ENCODE results near the gene LMO7. TPM values are rescaled to one million over a fixed set of nuclear protein-coding genes. Genes with fewer than 3 reads are reported as not detected.
"Not testable (repeated sequence)": the region's sequence is repeated elsewhere in the genome, so short reads cannot be mapped to it uniquely, and the experiment has no call there.

The LMO7 gene
- total RNA-seq, 2 donors from 2014 or later, result 262 to 273 TPM

DNA sequence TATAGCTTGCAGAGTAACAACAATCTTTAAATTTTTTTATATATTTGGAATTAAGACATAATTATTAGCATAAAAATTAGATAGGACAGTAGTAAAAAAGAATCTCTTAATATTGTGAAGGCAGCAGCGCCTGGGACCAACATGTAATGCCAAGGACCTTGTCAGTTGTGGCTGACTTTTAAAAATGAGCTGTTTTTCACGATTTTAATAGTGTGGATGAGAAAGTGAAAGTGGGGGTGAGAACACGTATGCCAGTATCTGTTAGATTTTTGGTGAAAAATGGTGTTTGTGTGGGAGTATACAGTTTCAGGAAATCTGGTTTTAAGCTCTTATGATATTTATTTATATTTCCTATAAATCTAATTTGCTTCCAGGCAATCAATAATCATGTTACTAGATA lies 125.2 kb downstream of the LMO7 start:
- intact Hi-C loops (cut with DNase I), result loop anchor here in 1 of 2 donors (5.0 kb wide), 1 partner anchor 41 kb away; no protein-coding TSS in a partner anchor
- DNase-seq, result no peak
- ATAC-seq, result peak in 1 of 2 donors; percentile 15

DNA sequence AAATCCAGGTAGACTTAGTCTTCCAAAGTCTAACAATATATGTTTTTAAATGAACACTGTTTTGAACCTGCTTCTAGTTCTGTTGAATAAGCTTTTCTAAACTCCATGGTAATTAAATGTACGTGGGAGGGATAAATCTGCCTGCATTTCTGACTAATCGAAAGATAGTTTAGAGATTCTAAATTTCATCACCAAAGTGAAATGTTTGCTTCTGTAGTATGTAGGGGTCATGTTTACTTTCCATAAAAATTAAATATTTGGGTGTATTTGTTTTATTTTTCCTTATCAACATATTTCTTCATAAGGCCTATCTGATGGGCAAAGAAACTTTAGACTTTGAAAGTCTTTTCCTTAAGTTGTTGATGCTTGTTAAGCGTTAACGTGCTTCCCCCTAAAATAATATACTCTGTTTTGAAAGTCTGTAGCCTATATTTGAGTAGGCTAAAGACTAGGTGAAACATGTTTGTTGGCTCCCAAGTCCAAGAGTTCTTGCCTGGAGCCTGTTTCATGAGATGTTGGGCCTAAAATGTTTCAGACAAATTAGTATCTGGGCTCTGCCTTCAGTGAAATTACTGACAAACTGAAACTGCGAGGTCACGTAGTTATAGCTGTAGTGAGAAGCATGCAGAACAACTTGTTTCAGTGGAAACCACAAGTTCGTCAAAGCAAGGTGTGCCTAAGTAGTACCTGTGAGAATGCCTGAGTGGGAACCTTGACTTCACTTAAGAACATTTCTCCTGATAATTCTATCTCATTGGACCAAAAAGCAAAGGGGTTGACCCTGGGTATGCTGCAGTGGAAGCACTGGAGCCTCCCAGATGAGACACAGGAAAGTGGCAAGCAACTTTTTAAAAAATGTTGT lies 126.2 kb downstream of the LMO7 start:
- intact Hi-C loops (cut with DNase I), result loop anchor here in 1 of 2 donors (5.0 kb wide), 1 partner anchor 40 kb away; no protein-coding TSS in a partner anchor
- ATAC-seq (peak; percentile 27 to 41), DNase-seq (no peak)

DNA sequence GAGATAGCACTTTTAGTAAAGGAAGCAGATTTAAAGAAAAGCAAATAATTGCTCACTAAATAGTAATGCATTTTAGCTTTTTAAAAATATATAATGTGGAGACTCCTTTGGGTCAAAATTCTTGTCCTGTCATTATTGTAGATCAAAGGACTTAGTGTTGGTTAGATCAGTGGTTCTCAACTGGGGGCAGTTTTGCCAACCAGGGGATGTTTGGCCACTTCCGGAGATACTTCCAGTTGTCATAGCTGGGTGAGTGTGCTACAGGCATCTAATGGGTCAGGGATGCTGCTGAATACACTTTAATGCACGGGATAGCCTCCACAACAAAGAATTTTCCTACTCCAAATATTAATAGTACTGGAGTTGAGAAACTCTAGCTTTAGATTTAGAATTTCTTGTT lies 126.8 kb downstream of the LMO7 start:
- DNase-seq (no peak), ATAC-seq (no peak)
- intact Hi-C loops (cut with DNase I), result loop anchor here in 1 of 2 donors (5.0 kb wide), 1 partner anchor 39 kb away; no protein-coding TSS in a partner anchor

DNA sequence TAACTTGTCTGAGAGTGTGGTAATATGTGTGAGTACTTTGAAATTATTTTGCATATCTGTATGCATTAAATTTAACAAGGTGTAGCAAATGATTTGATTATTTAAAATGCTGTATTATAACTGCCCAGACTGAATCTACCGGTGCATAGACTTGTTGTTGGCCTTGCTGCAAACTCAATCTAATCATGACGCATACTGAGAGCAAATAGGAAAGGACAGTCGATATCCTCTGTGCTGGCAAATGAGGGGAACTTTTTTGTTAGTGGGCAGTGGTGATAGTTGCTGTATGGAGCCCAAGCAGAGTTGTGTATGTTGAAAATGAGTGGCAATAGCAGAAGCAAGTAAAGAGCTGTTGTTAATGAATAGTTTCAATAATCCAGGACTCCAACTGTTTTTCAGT lies 127.4 kb downstream of the LMO7 start:
- ATAC-seq, result no peak
- intact Hi-C loops (cut with DNase I), result loop anchor here in 1 of 2 donors (5.0 kb wide), 1 partner anchor 39 kb away; no protein-coding TSS in a partner anchor

GRCh38 chr13:75764251-75764925 lies 128.3 kb downstream of the LMO7 start:
- intact Hi-C loops (cut with DNase I), result loop anchor here in 1 of 2 donors (5.0 kb wide), 1 partner anchor 38 kb away; no protein-coding TSS in a partner anchor
- DNase-seq, result no peak

More for the DNA sequence above, 127.4 kb downstream of the LMO7 start:
- DNase-seq, result no peak

DNA sequence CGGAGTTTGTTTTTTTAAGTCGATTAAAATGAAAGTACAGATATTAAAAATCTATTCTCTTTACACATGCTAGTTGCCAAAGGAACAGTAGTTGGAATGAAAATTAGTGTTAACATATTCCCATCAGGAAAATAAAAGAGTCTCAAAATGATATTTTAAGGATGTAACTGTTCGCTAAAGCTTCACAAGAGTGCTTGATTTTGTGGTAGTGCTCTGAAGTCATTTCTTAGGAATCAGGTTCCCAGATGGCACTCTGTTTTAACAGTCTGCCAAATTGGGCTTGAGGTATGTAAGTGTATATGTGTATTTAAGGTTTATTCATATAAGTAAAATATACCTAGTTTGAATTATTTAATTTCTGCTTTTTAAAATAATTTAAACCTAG lies 128.8 kb downstream of the LMO7 start:
- no peak for ATAC-seq
- intact Hi-C loops (cut with DNase I), result loop anchor here in 1 of 2 donors (5.0 kb wide), 1 partner anchor 37 kb away; no protein-coding TSS in a partner anchor

More at GRCh38 chr13:75764251-75764925, 128.3 kb downstream of the LMO7 start:
- ATAC-seq, result peak in 1 of 2 donors; percentile 32

GRCh38 chr13:75766636-75767035 lies 130.5 kb downstream of the LMO7 start:
- ATAC-seq (no peak), DNase-seq (no peak)
- intact Hi-C loops (cut with DNase I), result no loop called here

More for the DNA sequence above, 128.8 kb downstream of the LMO7 start:
- DNase-seq, result no peak

- ATAC-seq (no peak), DNase-seq (no peak)
- intact Hi-C loops (cut with DNase I), result no loop called here
These were observed 133.2 kb downstream of the LMO7 start for GRCh38 chr13:75769141-75769905.

GRCh38 chr13:75770164-75770563 lies 134.0 kb downstream of the LMO7 start:
- peak in 1 of 2 donors; percentile 23 for ATAC-seq
- no peak for DNase-seq
- intact Hi-C loops (cut with DNase I), result no loop called here

- peak; percentile 27 to 77 for ATAC-seq
- no peak for DNase-seq
- intact Hi-C loops (cut with DNase I), result no loop called here
These were observed 134.5 kb downstream of the LMO7 start for GRCh38 chr13:75770592-75771011.

DNA sequence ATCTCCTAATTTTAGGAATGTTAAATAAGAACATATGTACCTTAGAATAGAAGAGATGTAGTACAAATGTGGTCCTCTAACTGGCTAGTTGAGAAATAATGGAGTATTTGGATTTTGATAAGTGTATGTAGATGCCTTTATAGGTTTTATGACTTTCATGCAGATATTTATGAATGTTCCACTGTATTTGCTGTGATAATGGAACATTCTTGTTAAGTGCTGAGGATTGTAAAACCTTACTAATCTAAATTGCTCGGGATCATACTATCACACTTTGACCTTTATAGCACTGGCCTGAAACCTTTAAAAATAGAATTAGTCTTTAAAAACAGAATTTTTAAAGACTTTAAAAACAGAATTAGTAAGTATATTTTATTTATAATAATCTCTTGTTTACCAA lies 135.1 kb downstream of the LMO7 start:
- no peak for DNase-seq
- ATAC-seq, result no peak
- intact Hi-C loops (cut with DNase I), result no loop called here

GRCh38 chr13:75771818-75772217 lies 135.7 kb downstream of the LMO7 start:
- peak in 1 of 2 donors; percentile 83 for ATAC-seq
- intact Hi-C loops (cut with DNase I), result no loop called here

GRCh38 chr13:75774176-75774575 lies 138.0 kb downstream of the LMO7 start:
- ATAC-seq, result no peak

More at GRCh38 chr13:75771818-75772217, 135.7 kb downstream of the LMO7 start:
- DNase-seq, result no peak

GRCh38 chr13:75776550-75776949 lies 140.4 kb downstream of the LMO7 start:
- intact Hi-C loops (cut with DNase I), result no loop called here
- ATAC-seq (no peak), DNase-seq (no peak)

More at GRCh38 chr13:75774176-75774575, 138.0 kb downstream of the LMO7 start:
- intact Hi-C loops (cut with DNase I), result no loop called here
- DNase-seq, result no peak

DNA sequence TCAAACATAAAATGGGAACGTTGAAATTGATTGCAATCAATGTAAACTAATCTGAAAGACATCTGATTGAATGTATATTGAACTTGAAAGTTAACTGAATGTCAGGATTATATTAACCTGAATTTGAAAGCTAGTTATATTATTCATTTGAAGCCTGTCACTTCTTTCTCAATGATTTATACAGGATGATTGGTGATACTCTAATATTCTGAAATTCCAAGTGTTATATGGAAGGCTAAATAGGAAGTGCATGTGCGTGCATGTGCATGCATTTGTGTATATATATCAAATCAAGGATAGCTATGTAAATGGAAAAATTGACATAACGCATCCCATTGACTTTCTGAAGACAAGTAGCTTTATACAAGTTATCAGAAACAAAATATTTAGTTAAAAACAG lies 143.3 kb downstream of the LMO7 start:
- no peak for ATAC-seq
- intact Hi-C loops (cut with DNase I), result no loop called here
- DNase-seq, result no peak

DNA sequence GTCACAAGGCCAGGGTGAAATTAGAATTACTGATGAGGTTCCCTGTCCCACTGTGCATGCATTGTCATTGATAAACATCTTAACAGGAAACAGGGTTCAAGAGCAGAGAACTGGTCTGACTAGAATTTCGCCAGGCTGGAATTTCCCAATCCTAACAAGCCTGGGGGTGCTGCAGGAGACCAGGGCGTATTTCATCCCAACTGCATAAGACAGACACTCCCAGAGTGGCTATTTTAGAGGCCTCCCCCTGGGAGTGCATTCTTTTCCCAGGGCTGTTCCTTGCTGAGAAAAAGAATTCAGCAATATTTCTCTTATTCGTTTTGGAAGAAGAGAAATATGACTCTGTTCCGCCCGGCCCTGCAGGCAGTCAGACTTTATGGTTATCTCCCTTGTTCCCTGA lies 144.0 kb downstream of the LMO7 start:
- DNase-seq; intact Hi-C loops (cut with DNase I); ATAC-seq: not testable (repeated sequence)

DNA sequence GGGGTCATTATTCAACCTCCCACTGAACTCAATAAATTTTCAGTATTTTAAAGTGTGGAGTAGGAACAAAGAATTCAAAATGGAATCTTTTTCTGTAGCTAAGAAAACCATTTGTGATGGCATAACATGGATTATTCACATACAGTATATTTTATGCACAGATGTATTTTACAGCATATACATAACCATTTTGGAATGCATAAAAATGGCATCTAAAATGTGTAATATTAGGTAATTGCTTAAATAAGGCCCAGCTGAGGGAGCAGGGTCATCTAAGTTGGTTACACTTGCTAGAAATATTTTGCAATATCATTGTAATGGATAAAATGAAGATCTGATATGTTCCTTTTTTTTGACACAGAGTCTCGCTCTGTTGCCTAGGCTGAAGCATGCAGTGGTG lies 146.9 kb downstream of the LMO7 start:
- intact Hi-C loops (cut with DNase I), result no loop called here
- ATAC-seq (no peak), DNase-seq (no peak)

DNA sequence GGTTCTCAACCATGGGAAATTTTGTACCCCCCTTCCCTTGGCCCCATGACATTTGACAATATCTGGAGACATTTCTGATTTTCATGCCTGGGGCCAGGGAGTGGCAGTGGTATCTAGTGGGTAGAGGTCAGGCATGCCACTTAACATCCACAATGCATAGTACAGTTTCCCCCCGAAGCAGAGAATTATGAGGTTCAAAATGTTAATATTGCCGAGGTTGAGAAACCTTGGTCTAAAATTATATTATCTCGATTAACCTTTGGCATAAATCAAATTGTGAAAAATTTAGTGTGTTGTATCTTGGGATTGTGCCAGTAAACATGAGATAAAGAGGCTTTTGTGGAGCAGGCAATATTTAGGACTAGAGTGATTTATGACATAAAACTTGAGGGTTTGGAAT lies 147.9 kb downstream of the LMO7 start:
- intact Hi-C loops (cut with DNase I), result no loop called here
- no peak for DNase-seq
- no peak for ATAC-seq

DNA sequence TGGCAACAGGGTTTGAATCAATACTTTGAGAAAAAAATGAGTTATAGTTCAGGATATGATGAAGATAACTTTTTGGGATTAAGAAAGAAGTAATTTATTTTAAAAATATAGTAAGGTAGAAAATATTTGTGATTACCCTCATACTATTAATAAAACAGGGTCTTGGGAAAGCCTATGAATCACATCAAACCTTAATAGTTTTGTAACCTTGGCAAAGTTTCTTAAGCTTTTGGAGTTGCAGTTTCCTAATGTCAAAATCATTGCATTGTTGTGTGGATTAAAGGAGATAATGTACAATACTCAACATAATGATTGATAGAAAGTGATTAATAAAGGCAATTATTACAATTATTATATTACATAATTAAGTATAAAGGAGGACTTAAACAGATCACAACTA lies 149.0 kb downstream of the LMO7 start:
- no peak for DNase-seq
- ATAC-seq, result no peak
- intact Hi-C loops (cut with DNase I), result no loop called here

Data from left cardiac atrium (tissue), 4 donors.